ENCODE measurements around the gene FBXL13. TPM values are rescaled to one million over a fixed set of nuclear protein-coding genes. Genes with fewer than 3 reads are reported as not detected.
"Not testable (repeated sequence)": the region's sequence is repeated elsewhere in the genome, so short reads cannot be mapped to it uniquely, and the experiment has no call there.

FBXL13 gene
- total RNA-seq, 3 donors from 2014 or later (not counting 1 experiment from before 2014, with no cell fraction given): 0.70 to 0.89 (median 0.85) TPM

- Histone ChIP-seq H3K4me3 (ENCODE audit: low read length) (no peak overlapping the region), H3K4me1 (ENCODE audit: control insufficient read depth, insufficient read depth, low read length) (no peaks in the 10 kb centered on the region), H3K9me3 (ENCODE audit: control insufficient read depth, insufficient read depth, low read length) (no peaks in the 10 kb centered on the region), H3K36me3 (ENCODE audit: control insufficient read depth, insufficient read depth, low read length) (no peaks in the 10 kb centered on the region), H3K27me3 (ENCODE audit: control insufficient read depth, insufficient read depth, low read length) (no peaks in the 10 kb centered on the region), H3K27ac (ENCODE audit: low read length) (no peak overlapping the region)
- intact Hi-C loops (cut with micrococcal nuclease): no loop called here
- ATAC-seq: no peak
- no peak overlapping the region for H3K27ac Mint-ChIP-seq
- H3K27me3 Mint-ChIP-seq (ENCODE audit: low read depth in 2 of 2): peaks cover 6 to 7% of the 10 kb centered on the region in 2 donors
- no peaks in the 10 kb centered on the region for H3K36me3 Mint-ChIP-seq
- H3K4me3 Mint-ChIP-seq: no peak overlapping the region
- no peak for TF ChIP-seq CTCF (IDR thresholded peaks at IDR 0.05)
- DNase-seq: no peak
- WGBS (ENCODE audit: insufficient coverage): 77% methylated on average over 6 of the region's 6 CpGs
- no peaks in the 10 kb centered on the region for H3K4me1 Mint-ChIP-seq
- no peaks in the 10 kb centered on the region for H3K9me3 Mint-ChIP-seq
Observed at GRCh38 chr7:102978284-102978683, 96.3 kb downstream of the FBXL13 start.

GRCh38 chr7:102977586-102977985, 97.0 kb downstream of the FBXL13 start:
- intact Hi-C loops (cut with micrococcal nuclease); H3K4me3 Mint-ChIP-seq; H3K27ac ChIP-seq (ENCODE audit: low read length): not testable (repeated sequence)

GRCh38 chr7:102976493-102976892, 98.1 kb downstream of the FBXL13 start:
- Histone ChIP-seq H3K9me3 (ENCODE audit: control insufficient read depth, insufficient read depth, low read length) (no peaks in the 10 kb centered on the region), H3K4me1 (ENCODE audit: control insufficient read depth, insufficient read depth, low read length) (no peaks in the 10 kb centered on the region), H3K36me3 (ENCODE audit: control insufficient read depth, insufficient read depth, low read length) (no peaks in the 10 kb centered on the region), H3K27me3 (ENCODE audit: control insufficient read depth, insufficient read depth, low read length) (no peaks in the 10 kb centered on the region), H3K4me3 (ENCODE audit: low read length) (no peak overlapping the region), H3K27ac (ENCODE audit: low read length) (no peak overlapping the region)
- H3K36me3 Mint-ChIP-seq: no peaks in the 10 kb centered on the region
- ATAC-seq (no peak), DNase-seq (no peak)
- H3K9me3 Mint-ChIP-seq: no peaks in the 10 kb centered on the region
- no peak overlapping the region for H3K27ac Mint-ChIP-seq
- H3K4me3 Mint-ChIP-seq: no peak overlapping the region
- intact Hi-C loops (cut with micrococcal nuclease): no loop called here
- peaks cover 6 to 7% of the 10 kb centered on the region in 2 donors for H3K27me3 Mint-ChIP-seq (ENCODE audit: low read depth in 2 of 2)
- no peaks in the 10 kb centered on the region for H3K4me1 Mint-ChIP-seq
- TF ChIP-seq CTCF (IDR thresholded peaks at IDR 0.05): no peak
- WGBS (ENCODE audit: insufficient coverage): 93% methylated on average over 8 of the region's 8 CpGs

More at GRCh38 chr7:102977586-102977985, 97.0 kb downstream of the FBXL13 start:
- ATAC-seq; DNase-seq; H3K4me3 ChIP-seq (ENCODE audit: low read length); H3K4me1 ChIP-seq (ENCODE audit: control insufficient read depth, insufficient read depth, low read length); H3K4me1 Mint-ChIP-seq; H3K9me3 ChIP-seq (ENCODE audit: control insufficient read depth, insufficient read depth, low read length); H3K27me3 ChIP-seq (ENCODE audit: control insufficient read depth, insufficient read depth, low read length); H3K27ac Mint-ChIP-seq; H3K36me3 Mint-ChIP-seq; H3K27me3 Mint-ChIP-seq (ENCODE audit: low read depth in 2 of 2); H3K9me3 Mint-ChIP-seq; H3K36me3 ChIP-seq (ENCODE audit: control insufficient read depth, insufficient read depth, low read length): not testable (repeated sequence)
- WGBS (ENCODE audit: insufficient coverage): 96% methylated on average over 2 of the region's 4 CpGs

GRCh38 chr7:102975854-102976253, 98.7 kb downstream of the FBXL13 start:
- WGBS (ENCODE audit: insufficient coverage): 86% methylated on average over 8 of the region's 8 CpGs
- H3K36me3 Mint-ChIP-seq: no peaks in the 10 kb centered on the region
- H3K27me3 Mint-ChIP-seq (ENCODE audit: low read depth in 2 of 2): peaks cover 6 to 7% of the 10 kb centered on the region in 2 donors
- no peak overlapping the region for H3K4me3 Mint-ChIP-seq
- no peaks in the 10 kb centered on the region for H3K36me3 ChIP-seq (ENCODE audit: control insufficient read depth, insufficient read depth, low read length)
- intact Hi-C loops (cut with micrococcal nuclease): no loop called here
- DNase-seq: no peak
- no peaks in the 10 kb centered on the region for H3K27me3 ChIP-seq (ENCODE audit: control insufficient read depth, insufficient read depth, low read length)
- H3K27ac Mint-ChIP-seq: no peak overlapping the region
- H3K4me1 ChIP-seq (ENCODE audit: control insufficient read depth, insufficient read depth, low read length): no peaks in the 10 kb centered on the region
- H3K9me3 ChIP-seq (ENCODE audit: control insufficient read depth, insufficient read depth, low read length): no peaks in the 10 kb centered on the region
- TF ChIP-seq CTCF (IDR thresholded peaks at IDR 0.05): no peak
- no peak for ATAC-seq
- no peaks in the 10 kb centered on the region for H3K4me1 Mint-ChIP-seq
- no peak overlapping the region for H3K27ac ChIP-seq (ENCODE audit: low read length)
- no peak overlapping the region for H3K4me3 ChIP-seq (ENCODE audit: low read length)
- H3K9me3 Mint-ChIP-seq: no peaks in the 10 kb centered on the region
